Stimulated activated CD8-positive, alpha-beta memory T cell treated with anti-CD3 and anti-CD28 coated beads, Interleukin-2, amount 100 ng/mL, for 1 hour (primary cell): ENCODE measurements around the gene ZBTB3.
"Not testable (repeated sequence)": the region's sequence is repeated elsewhere in the genome, so short reads cannot be mapped to it uniquely, and the experiment has no call there.

Experiments
- DNase-seq, 2 donors: peaks; one replicate each; pipeline ENCODE4 v3.0.0-alpha.2; 2020; ENCODE audit warnings: low read depth in 2 of 2

The ZBTB3 gene

DNA sequence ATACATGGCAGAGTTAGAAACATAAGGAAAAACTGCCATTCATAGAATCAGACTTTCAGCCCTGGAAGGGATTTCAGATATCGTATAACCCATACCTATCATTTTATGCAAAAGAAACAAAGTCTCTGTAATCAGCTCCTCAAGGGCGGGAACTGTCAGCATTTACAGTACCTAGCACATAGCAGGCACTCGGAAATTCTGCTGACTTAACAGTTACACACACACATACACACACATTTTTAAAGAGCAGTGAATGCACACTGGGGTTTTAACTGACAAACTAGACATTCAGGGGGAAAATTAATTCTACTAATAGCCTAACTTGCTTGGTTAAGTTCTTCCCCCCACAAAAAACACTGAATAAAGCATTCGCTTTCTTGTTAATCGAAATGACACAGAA lies 37.8 kb downstream of the ZBTB3 start:
- DNase-seq: no peak

DNA sequence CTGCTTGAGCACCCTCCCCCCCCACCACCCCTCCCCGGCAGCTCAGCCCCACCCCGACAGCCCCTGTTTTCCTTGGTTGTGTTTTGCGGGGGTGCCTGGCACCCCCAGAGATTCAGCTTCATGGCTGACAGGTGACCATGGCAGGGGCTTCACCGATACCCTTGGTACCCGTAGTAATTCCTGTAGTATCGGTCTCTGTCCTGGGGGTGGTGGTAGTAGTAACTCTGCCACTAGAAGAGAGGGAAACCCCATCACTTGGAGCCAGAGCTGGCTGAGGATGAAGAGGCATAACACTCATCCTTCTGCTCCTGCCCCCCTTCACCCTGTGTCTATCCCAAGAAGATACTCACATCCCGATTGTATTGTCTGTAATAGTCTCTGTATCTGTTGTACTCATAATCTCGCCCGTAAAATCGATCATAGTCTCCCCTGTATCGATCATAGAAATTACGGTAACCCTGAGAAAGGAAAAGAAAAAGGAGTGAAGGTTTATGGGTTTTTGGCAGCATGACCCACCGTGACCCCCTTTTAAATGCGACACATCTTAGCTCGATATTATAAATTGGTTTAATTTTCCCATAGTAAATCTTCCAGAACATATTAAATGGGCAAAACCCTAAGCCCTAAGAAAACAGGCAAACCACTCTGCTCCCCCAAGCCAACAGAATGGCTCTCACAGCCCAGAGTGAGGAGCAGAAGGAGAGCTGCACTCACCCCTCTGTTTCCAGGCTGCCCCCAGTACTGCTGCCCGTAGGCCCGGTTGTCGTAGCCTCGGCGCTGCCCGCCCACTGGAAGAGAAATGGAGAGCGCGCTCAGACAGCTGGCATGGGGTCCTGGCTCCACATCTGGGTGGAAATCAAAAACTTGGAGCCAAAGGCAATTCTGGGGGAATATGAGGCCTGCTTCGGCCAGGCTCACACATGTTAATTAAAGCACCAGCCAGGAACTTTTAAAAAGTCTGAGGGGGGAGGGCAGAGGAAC lies 38.5 kb downstream of the ZBTB3 start:
- no peak for DNase-seq

DNA sequence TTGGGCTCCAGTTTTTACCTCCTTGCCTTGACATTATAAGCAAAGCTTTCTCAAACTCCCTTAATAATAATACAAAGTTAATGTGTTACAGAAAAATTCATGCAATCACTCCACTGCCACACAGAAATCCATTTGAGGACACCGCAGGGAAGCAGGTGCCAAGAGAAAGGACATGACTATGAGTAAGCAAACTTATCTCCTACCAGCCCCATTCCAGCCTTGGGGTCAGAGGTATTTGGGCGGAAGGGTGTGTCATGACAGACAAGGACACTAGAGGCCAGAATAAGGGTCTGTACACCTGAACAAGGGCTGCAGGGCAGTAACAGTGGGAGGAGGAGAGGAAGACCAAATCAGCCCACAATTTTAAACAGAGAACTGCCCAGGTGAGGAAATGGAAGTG lies 40.6 kb downstream of the ZBTB3 start:
- no peak for DNase-seq

DNA sequence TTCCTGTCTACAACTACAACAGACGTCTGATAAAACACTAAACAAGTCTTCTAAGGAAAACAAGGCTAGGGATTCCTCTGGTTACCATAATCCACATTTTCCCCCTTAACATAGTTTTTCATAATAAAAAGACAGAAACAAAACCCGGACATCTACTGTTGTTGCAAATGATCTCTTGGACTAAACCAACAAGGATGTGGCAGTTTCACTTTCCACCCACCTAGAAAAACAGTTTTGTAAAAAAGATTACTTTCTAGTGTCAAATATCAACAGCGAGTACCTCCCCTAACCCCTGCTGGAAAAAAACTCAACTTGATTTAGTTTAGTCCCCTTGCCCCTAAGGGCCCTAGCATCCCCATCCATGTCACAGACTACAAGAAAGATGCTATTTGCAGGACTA lies 41.1 kb downstream of the ZBTB3 start:
- no peak for DNase-seq

DNA sequence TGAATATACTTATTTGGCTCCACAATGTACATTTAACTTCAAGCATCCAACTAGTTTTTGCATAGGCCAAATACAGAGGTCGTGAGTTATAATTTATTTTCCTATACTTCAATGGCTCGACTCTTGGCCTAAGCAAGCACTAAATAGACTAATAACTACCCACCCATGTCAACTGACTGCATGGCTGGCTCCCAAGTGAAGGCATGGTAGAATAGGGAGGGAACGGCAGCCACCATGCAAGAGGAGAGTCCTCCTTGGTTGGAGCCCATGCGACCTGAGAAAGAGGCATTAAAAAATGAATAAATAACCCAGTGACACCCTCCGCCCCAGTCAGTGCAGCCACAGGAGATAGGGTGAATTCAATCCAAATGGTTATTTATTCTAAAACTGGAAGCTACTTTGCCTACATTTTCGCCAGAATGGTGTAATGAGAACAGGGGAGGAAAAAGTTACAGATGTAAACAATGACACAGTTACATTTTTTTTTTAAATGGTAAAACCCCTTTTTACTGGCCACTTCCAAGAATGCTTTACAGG lies 41.6 kb downstream of the ZBTB3 start:
- DNase-seq: no peak

DNA sequence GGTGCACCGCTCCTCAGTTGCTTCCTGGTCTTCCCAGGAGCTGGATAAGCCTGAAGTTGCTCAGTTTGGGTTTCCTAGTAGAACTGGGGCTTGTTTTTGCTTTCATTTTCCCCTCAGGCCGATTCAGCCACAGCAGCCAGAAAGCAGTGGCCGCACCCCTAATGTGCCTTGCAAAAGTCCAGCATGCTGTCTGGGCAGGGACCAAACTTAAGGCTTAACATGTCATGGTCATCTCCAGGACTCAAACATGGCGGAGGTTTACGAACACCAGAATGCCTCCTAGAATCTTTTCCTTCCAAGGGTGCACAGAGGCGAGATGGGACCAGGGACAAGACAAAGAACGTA lies 44.0 kb downstream of the ZBTB3 start:
- DNase-seq: no peak

DNA sequence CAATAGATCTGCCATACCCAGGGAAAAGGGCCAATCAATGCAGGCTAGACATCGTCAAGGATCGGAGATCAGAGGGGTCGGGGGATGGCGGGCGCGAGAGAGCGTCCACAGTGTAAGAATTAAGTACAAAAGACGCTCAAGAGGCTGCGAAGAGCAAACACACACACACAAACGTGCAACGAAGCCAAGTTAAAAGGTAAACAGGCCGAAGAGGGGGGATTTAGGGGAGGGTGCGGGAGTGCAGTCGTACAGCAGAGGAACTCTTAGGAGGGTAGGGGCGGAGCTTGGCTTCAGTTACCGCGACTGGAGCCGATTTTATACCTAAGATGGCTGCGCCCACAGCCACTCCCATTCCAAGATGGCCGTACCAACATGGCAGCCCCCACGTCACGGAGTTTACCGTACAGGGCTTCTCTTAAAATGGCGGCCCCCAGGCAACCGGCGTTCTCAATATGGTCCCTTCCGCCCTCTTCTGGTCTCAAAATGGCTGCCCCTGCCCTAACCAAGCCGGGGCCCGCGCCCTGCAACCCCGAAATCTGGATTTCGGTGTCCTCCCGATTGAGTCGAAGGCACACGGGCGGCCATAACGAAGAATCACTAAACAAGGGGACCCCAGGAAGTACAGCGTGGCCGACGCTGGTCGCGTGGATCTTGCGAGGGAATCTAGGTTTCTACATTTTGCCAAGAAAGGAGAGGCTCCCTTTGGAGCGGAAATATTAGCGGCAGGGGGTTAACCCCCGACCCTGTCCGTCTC lies 44.5 kb downstream of the ZBTB3 start:
- DNase-seq: peak; percentile 90 to 93

DNA sequence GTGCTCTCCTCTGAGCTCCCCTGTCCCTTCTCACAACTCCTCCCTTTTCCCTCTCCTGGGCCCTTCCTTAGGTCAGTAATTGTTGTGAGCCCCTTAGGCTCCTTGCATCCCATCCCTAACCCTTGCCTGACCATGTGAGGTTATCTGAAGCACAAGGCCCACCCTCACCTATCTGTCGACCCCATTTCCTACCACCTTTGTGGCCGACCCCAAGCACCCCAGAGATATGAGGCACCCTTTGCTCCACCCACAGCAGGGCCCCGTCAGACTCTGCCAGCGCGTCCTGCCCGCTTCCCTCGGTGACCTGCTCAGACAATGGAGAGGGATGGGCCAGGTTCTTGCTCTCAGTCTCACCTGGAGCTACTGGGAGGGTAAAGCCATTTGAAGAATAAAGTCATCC lies 45.2 kb downstream of the ZBTB3 start:
- no peak for DNase-seq

DNA sequence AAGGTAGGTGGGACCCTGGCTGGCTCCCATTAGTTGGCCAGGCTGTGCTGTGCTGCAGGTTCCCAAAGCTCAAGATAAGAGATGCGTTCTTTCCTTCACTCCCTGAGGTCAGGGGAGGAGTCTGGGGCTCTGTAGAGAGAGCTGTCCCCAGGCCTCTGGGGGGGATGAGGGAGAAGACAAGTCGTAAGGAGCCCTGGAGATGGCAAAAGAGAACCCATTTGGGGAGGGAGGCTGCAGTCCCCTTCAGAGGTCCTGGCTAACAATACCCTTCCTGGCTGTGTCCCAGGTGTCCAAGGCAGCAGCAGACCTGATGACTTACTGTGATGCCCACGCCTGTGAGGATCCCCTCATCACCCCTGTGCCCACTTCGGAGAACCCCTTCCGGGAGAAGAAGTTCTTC lies 45.6 kb downstream of the ZBTB3 start:
- no peak for DNase-seq

DNA sequence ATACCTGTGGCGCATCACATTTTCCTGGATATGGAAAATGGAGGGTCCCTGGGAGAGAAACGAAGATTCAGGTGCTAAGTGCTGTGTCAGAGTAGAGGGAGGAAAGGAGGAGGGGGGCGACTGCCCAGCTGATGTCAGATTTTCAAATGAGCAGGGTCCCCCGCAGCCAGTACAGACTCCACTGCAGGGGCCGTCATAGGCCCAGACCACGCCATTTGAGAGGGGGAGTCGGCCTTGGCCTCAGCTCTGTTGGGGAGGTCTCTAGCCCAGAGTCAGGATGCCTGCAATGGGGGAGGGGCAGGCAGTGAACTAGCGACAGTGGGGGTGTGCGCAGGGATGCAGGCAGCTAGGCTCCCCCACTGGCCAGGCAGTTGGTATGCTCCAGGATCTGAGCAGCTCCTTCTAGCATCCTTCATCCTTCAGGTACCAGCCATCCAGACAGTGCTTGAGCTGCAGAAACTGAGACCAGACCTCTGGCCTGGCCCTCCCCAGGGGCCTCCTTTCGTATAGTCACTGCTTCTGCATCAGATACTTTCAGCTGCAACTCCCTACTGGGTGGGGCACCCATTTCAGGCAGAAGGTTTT lies 46.6 kb downstream of the ZBTB3 start, which contains the start of the genes BSCL2 and GNG3:
BSCL2 (minus strand) TSS at position 148 of the 585 bp plus-strand sequence. CDS start 229 bp downstream, outside the sequence.
GNG3 (plus strand) TSS at position 400 of the 585 bp plus-strand sequence. CDS start 620 bp downstream, outside the sequence.
- no peak for DNase-seq

DNA sequence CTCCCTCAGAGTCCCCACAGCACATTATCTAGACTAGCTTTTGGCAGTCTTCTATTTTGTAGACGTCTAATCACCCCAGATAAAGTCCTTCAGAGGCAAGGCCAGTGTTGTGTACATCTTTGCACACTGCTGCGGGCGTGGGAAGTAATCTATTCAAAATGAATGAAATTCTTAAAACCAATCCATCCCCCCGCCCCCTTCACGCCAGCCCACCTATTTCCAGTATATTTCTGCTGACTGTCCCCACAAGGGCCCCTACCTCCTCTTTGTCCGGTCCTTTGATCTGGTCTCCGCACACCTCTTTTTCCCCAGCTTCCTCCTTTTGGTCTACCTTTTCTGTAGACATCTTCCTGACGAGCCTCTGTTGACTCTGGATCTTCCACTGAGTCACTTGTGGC lies 47.1 kb downstream of the ZBTB3 start:
- no peak for DNase-seq

DNA sequence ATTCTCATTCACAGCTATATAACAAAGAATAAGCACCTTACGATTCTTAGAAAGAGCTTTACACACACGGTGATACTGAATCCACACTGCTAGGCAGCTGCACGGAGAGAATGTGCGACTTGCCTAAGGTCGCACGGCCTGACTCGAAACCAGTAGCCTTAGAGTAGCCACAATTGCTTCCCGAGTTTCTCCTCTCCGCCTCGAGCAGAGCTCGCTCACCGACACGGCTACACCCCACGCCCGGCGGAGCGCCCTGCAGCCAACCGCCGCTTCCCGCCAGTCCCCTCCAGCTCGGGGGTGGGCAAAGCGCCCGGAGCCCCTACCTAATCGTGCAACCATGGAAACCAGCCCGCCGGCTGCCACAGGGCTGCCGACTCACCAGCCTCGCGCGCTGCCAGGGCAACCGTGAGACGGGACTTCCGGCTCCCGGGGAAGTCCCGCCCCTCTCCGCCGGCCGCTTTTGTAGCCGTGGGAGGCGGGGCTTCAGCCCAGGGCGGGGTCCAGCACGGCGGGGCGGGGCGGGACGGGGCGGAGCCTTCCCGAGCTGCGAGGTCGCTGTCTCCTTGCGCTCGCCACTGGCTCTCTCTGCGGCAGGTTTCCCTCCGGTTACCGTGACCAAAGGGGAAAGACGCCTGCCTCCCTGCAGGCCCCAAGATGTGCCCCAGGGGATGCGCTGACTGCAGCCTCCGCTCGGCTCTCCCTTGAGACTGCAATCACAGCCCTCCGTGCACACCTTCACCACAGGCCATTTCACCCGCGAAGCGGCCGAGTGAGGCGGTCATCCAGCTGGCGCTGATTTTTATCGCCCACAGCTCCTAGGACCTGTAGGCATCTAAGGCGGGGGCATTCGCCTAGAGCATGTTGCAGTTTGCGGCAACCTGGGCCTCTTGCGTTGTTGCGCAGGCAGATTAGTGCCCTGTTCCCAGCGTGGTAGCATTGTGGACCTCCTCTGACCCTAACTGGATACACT lies 47.8 kb downstream of the ZBTB3 start:
- DNase-seq: peak; percentile 90 to 92

DNA sequence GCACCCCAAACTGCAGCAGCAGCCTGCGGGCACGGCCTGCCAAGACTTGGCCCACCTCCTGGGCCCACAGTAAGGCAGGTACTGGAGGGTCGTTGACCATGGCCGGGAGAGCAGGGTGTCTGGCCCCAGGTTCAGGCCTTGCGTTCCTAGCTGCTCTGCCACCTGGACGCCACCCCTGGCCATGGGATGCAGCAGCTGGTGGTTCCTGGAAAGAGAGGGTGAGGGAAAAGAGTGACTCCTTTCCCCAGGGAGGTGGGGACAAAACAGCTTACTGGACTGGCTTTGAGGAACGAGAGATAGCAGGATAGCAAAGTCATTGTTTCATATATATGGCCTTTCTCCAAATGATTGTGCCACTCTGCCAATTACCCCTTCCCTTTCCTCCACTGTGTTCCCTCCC lies 48.5 kb downstream of the ZBTB3 start:
- no peak for DNase-seq

DNA sequence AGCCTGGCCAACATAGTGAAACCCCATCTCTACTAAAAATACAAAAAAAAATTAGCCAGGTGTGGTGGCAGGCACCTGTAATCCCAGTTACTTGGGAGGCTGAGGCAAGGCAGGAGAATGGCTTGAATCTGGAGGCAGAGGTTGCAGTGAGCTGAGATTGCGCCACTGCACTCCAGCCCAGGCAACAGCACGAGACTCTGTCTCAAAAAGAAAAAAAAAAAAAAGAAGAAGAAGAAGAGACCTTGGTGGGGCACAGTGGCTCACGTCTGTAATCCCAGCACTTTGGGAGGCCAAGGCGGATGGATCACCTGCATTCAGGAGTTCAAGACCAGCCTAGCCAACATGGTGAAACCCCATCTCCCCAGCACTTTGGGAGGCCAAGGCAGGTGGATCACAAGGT lies 50.0 kb downstream of the ZBTB3 start:
- DNase-seq: not testable (repeated sequence)

DNA sequence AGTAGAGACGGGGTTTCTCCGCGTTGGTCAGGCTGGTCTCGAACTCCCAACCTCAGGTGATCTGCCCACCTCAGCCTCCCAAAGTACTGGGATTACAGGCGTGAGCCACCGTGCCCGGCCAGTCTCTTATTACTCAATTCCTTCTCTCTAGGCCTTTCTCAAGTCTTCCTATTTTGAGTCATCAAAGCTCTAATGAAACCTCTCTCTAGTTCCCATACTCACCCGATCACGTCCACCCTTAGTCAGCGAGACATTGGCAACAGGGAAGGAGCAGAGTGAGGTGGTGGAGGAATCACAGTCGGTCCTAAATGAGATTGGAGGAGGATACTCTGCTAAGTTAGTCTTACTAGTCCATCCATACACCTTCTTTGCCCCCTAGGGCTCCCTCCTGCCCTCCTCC lies 51.7 kb downstream of the ZBTB3 start:
- DNase-seq: no peak
